Sigmoid colon (tissue), 4 donors: Measurements from ENCODE around the gene CENPV.

ENCODE experiments used
- EP300 ChIP-seq, 4 donors: sonication (generic); formaldehyde crosslinking; IDR thresholded peaks; one replicate each; pipeline ENCODE4 v1.6.1; 2017; ENCODE audit warnings: antibody characterized with exemption in 4 of 4
- POLR2A ChIP-seq, 2 donors: fragments of 450-650 bp; IDR thresholded peaks; one replicate each; pipeline ENCODE4 v1.6.1; 2016; ENCODE audit warnings: antibody characterized with exemption in 2 of 2, mild to moderate bottlenecking in 2 of 2, moderate library complexity in 2 of 2
- TF ChIP-seq, protein P1 (sequence below), 4 experiments: fragments of 450-650 bp in 3 of 4; fragments of 200-600 bp in 1 of 4; IDR thresholded peaks; one replicate each; pipeline ENCODE4 v1.5.1; 2016 to 2019; ENCODE audit warnings: antibody characterized with exemption in 4 of 4, mild to moderate bottlenecking in 3 of 4, moderate library complexity in 2 of 4

DNA sequence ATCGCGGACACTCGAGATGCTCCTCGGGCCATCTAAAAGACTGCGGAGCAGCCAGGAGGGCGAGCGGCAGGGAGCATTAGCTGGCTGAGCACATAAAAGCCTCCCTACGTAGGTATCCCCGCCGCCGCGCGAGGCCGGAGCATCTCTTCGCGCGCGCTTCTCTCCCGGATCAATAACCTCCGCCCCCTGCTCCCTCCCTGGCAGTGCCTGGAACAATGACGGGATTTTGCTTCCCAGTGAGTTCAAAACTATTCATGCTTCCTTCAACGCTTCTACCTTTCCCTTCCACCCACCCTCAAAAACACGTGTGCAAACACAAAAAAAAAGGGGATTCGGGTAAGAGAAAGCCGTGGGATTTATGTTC lies 984 bp downstream of the CENPV start:
- TF ChIP-seq, protein P1, sequence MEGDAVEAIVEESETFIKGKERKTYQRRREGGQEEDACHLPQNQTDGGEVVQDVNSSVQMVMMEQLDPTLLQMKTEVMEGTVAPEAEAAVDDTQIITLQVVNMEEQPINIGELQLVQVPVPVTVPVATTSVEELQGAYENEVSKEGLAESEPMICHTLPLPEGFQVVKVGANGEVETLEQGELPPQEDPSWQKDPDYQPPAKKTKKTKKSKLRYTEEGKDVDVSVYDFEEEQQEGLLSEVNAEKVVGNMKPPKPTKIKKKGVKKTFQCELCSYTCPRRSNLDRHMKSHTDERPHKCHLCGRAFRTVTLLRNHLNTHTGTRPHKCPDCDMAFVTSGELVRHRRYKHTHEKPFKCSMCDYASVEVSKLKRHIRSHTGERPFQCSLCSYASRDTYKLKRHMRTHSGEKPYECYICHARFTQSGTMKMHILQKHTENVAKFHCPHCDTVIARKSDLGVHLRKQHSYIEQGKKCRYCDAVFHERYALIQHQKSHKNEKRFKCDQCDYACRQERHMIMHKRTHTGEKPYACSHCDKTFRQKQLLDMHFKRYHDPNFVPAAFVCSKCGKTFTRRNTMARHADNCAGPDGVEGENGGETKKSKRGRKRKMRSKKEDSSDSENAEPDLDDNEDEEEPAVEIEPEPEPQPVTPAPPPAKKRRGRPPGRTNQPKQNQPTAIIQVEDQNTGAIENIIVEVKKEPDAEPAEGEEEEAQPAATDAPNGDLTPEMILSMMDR (IDR thresholded peaks at IDR 0.05), result no peak
- TF ChIP-seq EP300 (IDR thresholded peaks at IDR 0.05) (no peak), POLR2A (IDR thresholded peaks at IDR 0.05) (no peak)
